Activated T-cell treated with anti-CD3 and anti-CD28 coated beads for 1 hour (primary cell): ENCODE data around the gene ADGRG3.

Experiments used
- DNase-seq: peaks from one replicate; pipeline ENCODE4 v3.0.0-alpha.2; 2020; ENCODE audit warnings: low read depth

ADGRG3 gene

GRCh38 chr16:57630931-57631845, 36.9 kb upstream of the ADGRG3 start:
- no peak for DNase-seq

- no peak for DNase-seq
These were observed 35.5 kb upstream of the ADGRG3 start for GRCh38 chr16:57632568-57632967.

DNA sequence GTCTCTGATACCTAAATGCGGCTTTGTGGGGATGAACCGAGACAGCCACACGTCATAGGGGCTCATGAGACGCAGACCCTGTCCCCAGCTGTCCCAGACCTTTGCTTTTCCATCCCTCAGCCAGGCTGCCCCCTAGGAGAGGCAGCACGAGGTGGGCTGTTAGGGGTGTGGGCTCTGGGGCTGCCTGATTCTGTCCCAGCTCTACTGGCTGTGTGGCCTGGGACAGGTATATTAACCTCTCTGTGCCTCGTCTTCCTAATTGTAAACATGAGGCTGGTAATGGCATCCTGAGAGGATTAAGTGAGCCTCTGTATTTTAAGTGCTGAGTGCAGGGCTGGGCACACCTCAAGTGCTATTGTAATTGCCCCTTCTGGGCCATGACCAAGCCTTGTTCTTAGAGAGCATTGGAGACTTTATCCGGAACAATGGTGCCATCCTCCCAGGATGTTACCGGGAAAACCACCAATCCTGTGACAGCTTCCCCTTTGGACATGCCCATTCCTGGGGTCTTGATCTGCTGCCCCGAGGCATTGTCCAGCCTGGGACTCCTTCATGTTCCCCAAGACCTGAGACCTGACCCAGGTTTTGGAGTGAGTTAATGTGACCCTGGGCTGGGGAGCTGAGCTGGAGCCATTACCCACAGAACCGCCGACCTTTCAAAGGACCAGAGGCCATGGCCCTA, 34.6 kb upstream of the ADGRG3 start:
- DNase-seq = no peak

- DNase-seq = no peak
These were observed 33.9 kb upstream of the ADGRG3 start for GRCh38 chr16:57634171-57634570.

DNA sequence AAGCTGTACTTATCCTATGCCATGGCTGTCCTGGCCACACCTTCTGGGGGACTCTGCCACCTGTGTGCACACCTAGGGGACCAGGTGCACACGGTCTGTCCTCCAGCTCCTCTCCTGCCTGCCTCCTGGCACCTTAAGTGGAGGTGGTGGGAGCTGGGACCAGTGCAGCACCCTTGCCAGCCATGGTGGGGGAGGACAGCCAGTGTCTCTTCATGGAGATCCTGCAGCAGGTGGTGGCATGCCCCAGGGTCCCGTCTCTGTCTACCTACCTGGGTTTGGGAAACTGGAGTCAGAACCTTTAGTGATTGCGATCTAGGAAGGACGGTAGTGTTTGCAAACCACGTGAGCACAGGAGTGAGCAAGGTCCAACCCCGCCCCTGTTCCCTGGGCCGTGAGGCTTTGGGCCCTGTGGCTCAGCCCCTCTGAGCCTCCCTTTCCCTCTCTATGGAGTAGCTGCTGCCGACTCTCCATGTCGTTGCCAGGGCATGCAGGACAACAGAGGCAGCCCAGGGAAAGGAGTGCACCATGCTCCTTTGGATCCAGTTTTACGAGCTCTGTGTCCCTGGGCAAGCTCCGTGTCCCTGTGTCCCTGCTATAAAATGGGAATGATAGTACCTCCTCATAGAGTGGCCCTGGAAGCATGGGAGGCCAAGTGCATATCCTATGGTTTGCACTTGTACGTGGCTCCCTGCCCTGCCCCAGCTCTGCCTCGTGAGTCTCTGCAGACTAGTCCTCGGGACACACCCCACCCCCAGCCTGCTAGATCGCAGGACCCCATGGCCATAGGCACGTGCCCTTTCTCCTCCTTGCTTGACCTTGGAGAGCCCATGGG, 32.6 kb upstream of the ADGRG3 start:
- DNase-seq = no peak

DNA sequence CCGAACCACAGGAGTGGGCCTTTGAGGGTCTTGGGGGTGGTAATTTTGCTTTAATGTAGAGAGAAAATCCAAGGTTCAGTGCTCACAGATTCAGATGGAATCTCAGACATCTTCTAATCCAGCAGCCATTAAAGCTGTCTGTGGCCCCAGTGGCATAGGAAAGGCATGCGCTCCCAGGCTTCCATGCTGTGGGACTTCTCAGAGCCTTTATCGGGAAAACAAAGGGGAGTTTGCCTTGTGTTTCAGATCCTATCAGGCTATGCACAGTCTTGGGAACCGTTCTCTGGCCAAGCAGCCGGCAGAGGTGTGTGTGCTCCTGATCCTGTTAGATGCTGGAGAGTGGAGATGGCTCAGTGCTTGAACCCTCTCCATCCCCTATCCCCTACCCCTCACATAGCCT, 31.9 kb upstream of the ADGRG3 start:
- DNase-seq = no peak

DNA sequence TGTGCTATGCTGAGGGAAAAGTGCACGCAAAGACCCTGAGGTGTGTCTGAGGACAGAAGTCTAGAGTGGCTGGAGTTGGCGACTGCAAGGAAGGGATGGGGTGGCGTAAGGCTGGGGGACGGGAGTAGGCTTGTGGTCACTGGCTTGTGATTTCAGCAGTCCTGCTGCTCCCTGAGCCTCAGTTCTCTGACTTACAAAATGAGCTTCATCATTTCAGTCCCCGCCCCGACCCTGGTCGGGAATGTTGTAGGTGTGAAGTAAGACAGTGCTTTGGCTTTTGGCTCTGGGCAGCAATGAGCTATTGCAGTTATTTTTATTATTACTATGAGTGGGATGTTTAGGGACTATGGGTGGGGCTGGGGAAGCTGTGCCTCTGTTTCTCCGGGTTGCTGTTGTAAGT, 31.1 kb upstream of the ADGRG3 start:
- DNase-seq = no peak

- DNase-seq = no peak
These were observed 30.7 kb upstream of the ADGRG3 start for GRCh38 chr16:57637424-57637823.

- DNase-seq = no peak
These were observed 30.1 kb upstream of the ADGRG3 start for GRCh38 chr16:57637965-57638364.

DNA sequence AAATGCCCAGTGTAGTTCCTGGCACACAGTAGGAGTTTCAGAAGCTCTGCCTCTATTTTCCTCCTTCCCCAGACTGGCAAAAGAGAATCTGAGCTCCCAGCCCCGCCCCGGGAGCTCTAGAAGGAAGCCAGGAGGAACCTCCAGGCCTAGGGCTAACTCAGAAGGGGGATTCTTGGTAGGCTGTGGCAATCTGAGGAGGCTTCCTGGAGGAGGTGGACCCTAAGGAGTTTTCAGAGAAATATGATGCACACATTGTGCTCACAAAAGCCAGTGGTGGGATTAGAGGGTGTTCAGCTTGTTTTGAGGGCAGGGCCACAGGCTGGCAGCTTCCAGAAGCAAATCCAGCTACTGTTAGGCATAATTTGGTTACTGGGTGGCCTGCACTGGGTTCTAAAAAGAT, 29.7 kb upstream of the ADGRG3 start:
- DNase-seq = no peak

DNA sequence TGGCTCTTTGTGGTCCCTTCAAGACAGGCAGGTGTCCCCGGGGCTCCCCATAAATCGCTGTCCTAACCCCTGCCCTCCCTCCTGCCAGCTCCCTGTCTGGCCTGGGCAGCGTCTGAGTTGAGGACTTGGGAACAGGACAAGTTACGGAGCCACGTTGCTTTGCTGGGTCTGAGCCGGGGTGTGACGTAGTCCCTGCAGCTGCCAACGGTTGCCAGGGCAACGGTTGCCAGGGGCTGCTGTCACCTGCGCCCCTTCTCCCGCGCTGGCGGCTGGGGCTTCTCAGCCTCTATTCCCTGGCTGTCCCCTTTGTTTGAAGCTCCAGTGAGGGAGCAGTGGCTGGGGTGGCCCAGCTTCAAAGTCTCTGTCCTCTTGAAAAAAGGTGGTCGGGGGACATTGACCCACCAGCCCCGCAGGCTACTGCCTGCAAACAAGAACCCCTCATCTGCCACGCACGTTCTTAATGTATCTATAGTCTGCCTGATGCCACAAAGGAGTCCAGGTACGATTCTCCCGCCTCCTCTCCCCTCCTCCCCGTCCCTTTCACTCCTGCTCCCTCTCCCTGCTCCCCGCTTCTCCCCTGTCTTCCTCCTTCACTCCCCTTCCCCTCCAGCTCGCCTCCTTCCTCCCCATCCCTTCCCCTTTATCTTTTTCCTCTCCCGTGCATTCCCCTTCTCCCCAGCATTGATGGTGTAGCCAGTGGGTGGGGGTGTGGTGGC, 28.8 kb upstream of the ADGRG3 start:
- DNase-seq = no peak

GRCh38 chr16:57640185-57640584, 27.9 kb upstream of the ADGRG3 start:
- no peak for DNase-seq

- DNase-seq = no peak
These were observed 27.5 kb upstream of the ADGRG3 start for GRCh38 chr16:57640612-57641011.

GRCh38 chr16:57642160-57643135, 25.7 kb upstream of the ADGRG3 start:
- no peak for DNase-seq

DNA sequence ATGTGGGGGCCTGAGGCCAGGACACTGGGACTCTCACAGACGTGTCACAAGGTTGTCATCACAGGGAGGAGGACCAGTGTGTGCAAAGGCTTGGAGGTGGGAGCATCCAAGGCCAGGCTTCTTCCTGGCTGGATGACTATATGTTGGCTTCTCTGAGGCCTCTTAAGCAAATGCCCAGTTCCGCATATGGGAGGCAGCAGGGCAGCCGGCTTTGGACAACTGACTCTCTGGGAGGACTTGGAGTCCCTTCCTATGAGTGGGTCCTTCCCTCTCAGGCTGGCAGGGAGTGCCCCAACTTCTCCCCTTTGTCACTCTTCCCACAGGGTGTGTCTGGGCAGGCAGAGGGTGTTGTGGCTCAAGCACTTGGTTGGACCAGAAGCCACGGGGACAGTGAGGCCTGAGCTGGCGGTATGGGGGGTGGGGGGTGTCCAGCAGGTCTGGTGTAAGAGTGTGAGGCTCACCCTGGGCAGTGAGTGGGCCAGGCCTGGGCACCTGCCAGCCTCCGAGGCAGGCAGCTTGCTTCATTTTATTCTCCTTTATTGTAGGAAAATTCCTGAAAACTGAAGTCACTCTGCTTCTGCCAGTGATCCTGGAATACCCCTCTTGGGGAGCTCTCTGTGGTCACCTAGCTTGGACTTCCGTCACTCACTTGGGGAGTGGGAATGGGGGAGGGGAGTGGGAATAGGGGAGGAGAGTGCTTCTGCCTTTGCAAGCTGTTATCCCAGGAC, 24.8 kb upstream of the ADGRG3 start:
- DNase-seq = no peak

DNA sequence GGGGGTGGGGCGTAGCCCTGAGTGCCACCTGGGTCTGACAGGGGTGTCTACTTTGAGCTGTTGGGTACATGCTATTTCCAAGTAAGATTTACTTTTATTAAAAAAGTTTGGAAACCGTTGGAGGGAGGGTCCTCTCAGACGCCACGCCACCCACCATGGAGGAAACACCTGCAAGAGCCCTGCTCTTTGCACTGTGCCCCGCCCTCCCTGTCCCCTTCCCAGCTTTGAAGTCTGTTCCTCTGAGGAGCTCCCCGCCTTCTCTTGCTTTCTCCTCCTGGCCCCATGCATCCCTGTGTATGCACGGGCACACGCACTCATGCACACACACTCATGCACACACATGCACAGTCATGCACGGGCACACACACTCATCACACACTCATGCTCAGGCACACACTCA, 24.2 kb upstream of the ADGRG3 start:
- DNase-seq = no peak

- DNase-seq = no peak
These were observed 23.6 kb upstream of the ADGRG3 start for GRCh38 chr16:57644383-57645014.

- no peak for DNase-seq
These were observed 22.9 kb upstream of the ADGRG3 start for GRCh38 chr16:57645169-57645568.

DNA sequence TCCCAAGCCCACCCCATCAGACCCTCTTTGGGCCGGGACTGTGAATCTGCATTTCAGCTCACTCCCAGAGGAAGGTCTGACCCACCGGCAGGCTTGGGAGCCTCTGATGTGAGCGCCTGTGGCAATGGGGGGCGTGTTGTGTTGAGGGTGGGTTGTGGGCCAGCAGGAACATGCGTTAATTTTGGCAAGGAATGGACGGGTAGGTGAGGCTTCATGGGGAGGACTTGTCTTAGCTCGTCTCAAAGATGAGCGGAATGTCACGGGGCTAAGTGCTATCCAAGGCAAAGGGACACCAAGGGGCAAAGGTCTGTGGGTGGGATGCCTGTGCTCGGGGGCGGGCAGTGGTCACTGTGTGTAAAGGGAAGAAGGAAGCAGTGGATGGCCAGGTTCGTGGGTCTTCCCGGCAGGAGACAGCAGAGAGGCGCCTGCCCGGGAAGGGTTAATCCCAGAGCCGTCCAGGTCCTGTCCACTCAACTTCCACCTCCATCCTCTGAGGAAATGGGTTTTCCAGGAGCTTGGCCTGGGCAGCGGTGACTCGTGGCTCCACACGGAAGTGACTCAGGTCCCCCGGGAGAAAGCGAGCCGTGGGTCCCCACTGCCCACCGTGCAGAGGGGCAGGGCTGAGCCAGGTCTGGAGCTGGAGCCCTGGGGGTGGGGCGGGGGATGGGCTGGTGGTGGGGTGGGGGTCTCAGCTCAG, 22.3 kb upstream of the ADGRG3 start:
- DNase-seq = no peak
